ENCODE data around the gene GRID1. TPM values are rescaled to one million over a fixed set of nuclear protein-coding genes. Genes with fewer than 3 reads are reported as not detected.
A peak's percentile ranks its signal among the peaks of the same experiment; 100 is the strongest.
"Not testable (repeated sequence)": the region's sequence is repeated elsewhere in the genome, so short reads cannot be mapped to it uniquely, and the experiment has no call there.

The GRID1 gene
- total RNA-seq, 1 donor from 2014 or later, result under 0.01 TPM

DNA sequence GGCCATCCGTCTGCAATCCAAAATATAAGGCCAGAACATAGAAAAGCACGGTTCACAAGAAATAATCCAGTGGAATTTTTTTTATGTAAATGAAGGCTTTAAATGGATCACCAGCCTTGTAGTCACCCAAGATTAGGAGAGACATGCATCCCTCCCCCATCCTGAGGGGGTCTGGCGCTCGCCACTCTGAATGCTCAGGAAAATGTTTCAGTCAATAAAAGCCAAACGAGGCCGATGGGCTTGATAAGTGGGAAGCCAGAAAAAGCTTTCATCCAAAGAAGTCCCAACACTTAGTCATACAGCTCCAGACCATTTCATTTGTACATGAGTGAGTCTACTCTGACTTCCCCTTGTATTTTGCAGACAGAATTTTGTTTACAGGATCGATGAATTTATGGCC, 631.8 kb downstream of the GRID1 start:
- Histone ChIP-seq H3K36me3 (ENCODE audit: control insufficient read depth, insufficient read depth, low read length) (no peaks in the 10 kb centered on the region), H3K27me3 (ENCODE audit: control insufficient read depth, insufficient read depth, low read length) (no peaks in the 10 kb centered on the region), H3K4me3 (ENCODE audit: low read depth, low read length) (no peak overlapping the region)
- TF ChIP-seq, protein P1, sequence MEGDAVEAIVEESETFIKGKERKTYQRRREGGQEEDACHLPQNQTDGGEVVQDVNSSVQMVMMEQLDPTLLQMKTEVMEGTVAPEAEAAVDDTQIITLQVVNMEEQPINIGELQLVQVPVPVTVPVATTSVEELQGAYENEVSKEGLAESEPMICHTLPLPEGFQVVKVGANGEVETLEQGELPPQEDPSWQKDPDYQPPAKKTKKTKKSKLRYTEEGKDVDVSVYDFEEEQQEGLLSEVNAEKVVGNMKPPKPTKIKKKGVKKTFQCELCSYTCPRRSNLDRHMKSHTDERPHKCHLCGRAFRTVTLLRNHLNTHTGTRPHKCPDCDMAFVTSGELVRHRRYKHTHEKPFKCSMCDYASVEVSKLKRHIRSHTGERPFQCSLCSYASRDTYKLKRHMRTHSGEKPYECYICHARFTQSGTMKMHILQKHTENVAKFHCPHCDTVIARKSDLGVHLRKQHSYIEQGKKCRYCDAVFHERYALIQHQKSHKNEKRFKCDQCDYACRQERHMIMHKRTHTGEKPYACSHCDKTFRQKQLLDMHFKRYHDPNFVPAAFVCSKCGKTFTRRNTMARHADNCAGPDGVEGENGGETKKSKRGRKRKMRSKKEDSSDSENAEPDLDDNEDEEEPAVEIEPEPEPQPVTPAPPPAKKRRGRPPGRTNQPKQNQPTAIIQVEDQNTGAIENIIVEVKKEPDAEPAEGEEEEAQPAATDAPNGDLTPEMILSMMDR (IDR thresholded peaks at IDR 0.05; ENCODE audit: insufficient read depth, low read length, severe bottlenecking), result no peak
- no peak for DNase-seq (ENCODE audit: low read depth)
- no peak for FAIRE-seq

GRCh38 chr10:85724215-85724614, 642.4 kb downstream of the GRID1 start:
- DNase-seq (ENCODE audit: low read depth) (no peak), FAIRE-seq (no peak)
- TF ChIP-seq, protein P1 (IDR thresholded peaks at IDR 0.05; ENCODE audit: insufficient read depth, low read length, severe bottlenecking), result no peak
- no peak overlapping the region for H3K4me3 ChIP-seq (ENCODE audit: low read depth, low read length)
- peaks cover 2% of the 10 kb centered on the region for H3K27me3 ChIP-seq (ENCODE audit: control insufficient read depth, insufficient read depth, low read length)
- no peaks in the 10 kb centered on the region for H3K36me3 ChIP-seq (ENCODE audit: control insufficient read depth, insufficient read depth, low read length)

- no peak overlapping the region for H3K4me3 ChIP-seq (ENCODE audit: low read depth, low read length)
- H3K36me3 ChIP-seq (ENCODE audit: control insufficient read depth, insufficient read depth, low read length), result no peaks in the 10 kb centered on the region
- TF ChIP-seq, protein P1 (IDR thresholded peaks at IDR 0.05; ENCODE audit: insufficient read depth, low read length, severe bottlenecking), result no peak
- DNase-seq (ENCODE audit: low read depth), result peak; percentile 79
- no peak for FAIRE-seq
- peaks cover 2% of the 10 kb centered on the region for H3K27me3 ChIP-seq (ENCODE audit: control insufficient read depth, insufficient read depth, low read length)
Observed at GRCh38 chr10:85720931-85721590, 645.5 kb downstream of the GRID1 start.

GRCh38 chr10:85719408-85719807, 647.2 kb downstream of the GRID1 start:
- FAIRE-seq, result no peak
- Histone ChIP-seq H3K4me3 (ENCODE audit: low read depth, low read length) (no peak overlapping the region), H3K36me3 (ENCODE audit: control insufficient read depth, insufficient read depth, low read length) (no peaks in the 10 kb centered on the region), H3K27me3 (ENCODE audit: control insufficient read depth, insufficient read depth, low read length) (peaks cover 2% of the 10 kb centered on the region)
- DNase-seq (ENCODE audit: low read depth), result no peak
- TF ChIP-seq, protein P1 (IDR thresholded peaks at IDR 0.05; ENCODE audit: insufficient read depth, low read length, severe bottlenecking), result no peak

DNA sequence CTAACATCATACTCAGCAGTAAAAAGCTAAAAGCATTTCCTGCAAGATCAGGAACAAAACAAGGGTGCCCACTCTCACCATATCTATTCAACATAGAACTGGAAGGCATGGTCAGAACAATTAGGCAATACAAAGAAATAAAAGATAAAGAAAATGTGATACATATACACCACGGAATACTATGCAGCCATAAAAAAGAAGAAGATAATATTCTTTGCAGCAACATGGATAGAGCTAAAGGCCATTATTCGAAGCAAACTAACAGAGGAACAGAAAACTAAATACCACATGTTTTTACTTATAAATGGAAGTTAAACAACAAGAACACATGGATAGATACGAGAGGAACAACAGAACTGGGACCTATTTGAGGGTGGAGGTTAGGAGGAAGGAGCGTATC, 652.7 kb downstream of the GRID1 start:
- DNase-seq (ENCODE audit: low read depth), result no peak
- no peaks in the 10 kb centered on the region for H3K36me3 ChIP-seq (ENCODE audit: control insufficient read depth, insufficient read depth, low read length)
- no peaks in the 10 kb centered on the region for H3K27me3 ChIP-seq (ENCODE audit: control insufficient read depth, insufficient read depth, low read length)
- FAIRE-seq, result no peak
- TF ChIP-seq, protein P1 (IDR thresholded peaks at IDR 0.05; ENCODE audit: insufficient read depth, low read length, severe bottlenecking), result no peak
- H3K4me3 ChIP-seq (ENCODE audit: low read depth, low read length), result no peak overlapping the region

GRCh38 chr10:85702768-85703167, 663.8 kb downstream of the GRID1 start:
- FAIRE-seq (no peak), DNase-seq (ENCODE audit: low read depth) (no peak)
- Histone ChIP-seq H3K4me3 (ENCODE audit: low read depth, low read length) (no peak overlapping the region), H3K27me3 (ENCODE audit: control insufficient read depth, insufficient read depth, low read length) (no peaks in the 10 kb centered on the region), H3K36me3 (ENCODE audit: control insufficient read depth, insufficient read depth, low read length) (no peaks in the 10 kb centered on the region)
- TF ChIP-seq, protein P1 (IDR thresholded peaks at IDR 0.05; ENCODE audit: insufficient read depth, low read length, severe bottlenecking), result no peak

GRCh38 chr10:85699066-85699465, 667.5 kb downstream of the GRID1 start:
- not testable (repeated sequence) for H3K4me3 ChIP-seq (ENCODE audit: low read depth, low read length); H3K36me3 ChIP-seq (ENCODE audit: control insufficient read depth, insufficient read depth, low read length); H3K27me3 ChIP-seq (ENCODE audit: control insufficient read depth, insufficient read depth, low read length); DNase-seq (ENCODE audit: low read depth); FAIRE-seq

All from bronchial epithelial cell (primary cell).